Measurements from ENCODE around the gene BTBD17.
A peak's percentile ranks its signal among the peaks of the same experiment; 100 is the strongest.

GRCh38 chr17:74379495-74380085, 17.9 kb upstream of the BTBD17 start:
- TF ChIP-seq POLR2A (IDR thresholded peaks at IDR 0.05) (no peak), CTCF (IDR thresholded peaks at IDR 0.05) (peak; percentile 88 to 97 (median 94)), POLR2AphosphoS5 (IDR thresholded peaks at IDR 0.05) (no peak)
